COLO829 (cell line): ENCODE data around the gene EFCAB12.
"Not testable (repeated sequence)": the region's sequence is repeated elsewhere in the genome, so short reads cannot be mapped to it uniquely, and the experiment has no call there.

Experiments
- DNase-seq: peaks from one replicate; pipeline ENCODE4 v3.0.0; 2012; ENCODE audit warnings: low spot score

Gene EFCAB12

DNA sequence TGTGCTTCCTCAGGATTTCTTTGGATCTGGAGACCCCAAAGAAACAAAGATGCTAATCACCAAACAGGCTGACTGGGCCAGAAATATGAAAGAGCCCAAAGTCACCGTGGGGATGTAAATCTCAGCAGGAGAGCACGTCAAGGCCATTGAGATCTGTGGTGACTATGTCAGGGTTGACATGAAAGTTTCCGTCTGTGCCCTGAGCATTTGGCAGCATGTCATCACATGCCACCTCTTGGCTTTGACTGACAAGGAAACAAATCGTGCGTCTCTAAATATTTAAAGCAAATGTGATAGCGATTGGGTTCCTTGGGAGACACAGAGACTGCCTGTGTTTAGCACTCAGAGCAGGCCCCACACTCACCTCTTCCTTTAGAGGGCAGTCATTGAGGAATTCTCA is 35.2 kb downstream of the EFCAB12 start:
- no peak for DNase-seq

- DNase-seq: not testable (repeated sequence)
Observed at GRCh38 chr3:129392106-129392887, 36.1 kb downstream of the EFCAB12 start.

- not testable (repeated sequence) for DNase-seq
Observed at GRCh38 chr3:129391583-129391982, 36.9 kb downstream of the EFCAB12 start.

GRCh38 chr3:129389572-129389937 is 38.9 kb downstream of the EFCAB12 start:
- DNase-seq: no peak

- DNase-seq: not testable (repeated sequence)
Observed at GRCh38 chr3:129388791-129389571, 39.5 kb downstream of the EFCAB12 start.

GRCh38 chr3:129387487-129387886 is 40.9 kb downstream of the EFCAB12 start:
- DNase-seq: no peak

GRCh38 chr3:129386984-129387383 is 41.5 kb downstream of the EFCAB12 start:
- no peak for DNase-seq

DNA sequence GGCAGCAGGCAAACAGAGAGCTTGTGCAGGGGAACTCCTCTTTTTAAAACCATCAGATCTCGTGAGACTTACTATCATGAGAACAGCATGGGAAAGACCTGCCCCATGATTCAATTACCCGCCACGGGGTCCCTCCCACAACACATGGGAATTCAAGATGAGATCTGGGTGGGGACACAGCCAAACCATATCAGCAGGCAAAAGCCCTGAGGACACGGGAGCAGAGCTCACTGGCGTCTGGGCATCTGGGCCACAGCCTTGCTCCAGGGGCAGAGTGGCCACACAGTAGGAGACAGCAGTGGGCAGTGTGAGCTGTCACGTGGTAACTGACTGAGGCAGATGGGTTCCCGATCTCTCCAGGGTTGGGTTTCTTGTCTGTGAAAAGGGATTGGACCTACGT is 42.9 kb downstream of the EFCAB12 start:
- DNase-seq: not testable (repeated sequence)

GRCh38 chr3:129384594-129385323 is 43.7 kb downstream of the EFCAB12 start:
- DNase-seq: no peak

DNA sequence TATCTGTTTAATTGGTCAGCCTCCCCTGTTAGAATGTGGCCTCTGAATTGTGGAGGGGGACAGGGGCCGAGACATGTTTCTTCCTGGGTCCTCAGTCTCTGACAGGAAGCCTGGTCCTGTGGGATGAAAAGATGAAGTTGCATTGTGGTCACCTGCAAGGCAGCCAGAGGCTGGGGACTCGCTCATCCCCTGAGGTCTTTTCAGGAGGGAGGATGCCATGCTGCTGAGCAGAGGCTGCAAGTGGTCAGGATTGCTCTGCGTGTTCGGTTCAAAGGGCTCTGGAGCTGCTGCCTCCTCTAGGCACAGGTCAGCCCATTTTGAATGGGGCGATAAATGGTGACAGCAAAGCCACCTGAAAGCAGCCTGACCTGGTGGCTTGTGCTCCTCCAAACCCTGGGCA is 44.3 kb downstream of the EFCAB12 start:
- DNase-seq: not testable (repeated sequence)

DNA sequence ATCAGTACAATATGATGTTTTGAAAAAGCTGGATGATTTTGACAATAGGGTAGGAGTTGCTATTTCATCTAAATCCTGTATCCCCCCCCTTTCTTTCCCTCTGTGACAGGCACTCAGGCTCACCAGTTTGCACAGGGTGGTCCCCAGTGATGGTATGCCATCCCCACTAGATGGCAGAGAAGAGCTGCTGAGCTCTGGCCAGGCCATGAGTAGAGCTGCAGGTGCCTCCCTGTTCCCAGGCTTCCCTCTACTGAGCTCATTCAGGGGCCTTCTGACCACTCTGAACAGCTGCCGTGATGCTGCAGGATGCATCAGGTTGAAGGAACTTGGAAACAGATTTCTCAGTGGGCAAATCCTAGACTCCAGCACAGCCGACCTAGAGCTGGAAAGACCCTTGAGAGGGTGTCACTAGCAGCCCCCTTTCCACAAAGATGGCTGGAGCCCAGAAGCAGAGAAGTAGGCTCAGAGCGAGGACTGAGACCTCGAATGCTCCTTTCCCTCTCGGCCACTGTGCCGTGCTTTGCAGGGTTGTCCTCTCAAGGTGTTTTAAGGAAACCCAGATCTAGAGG is 45.1 kb downstream of the EFCAB12 start:
- DNase-seq: peak; percentile 79

- DNase-seq: no peak
Observed at GRCh38 chr3:129382366-129382765, 46.1 kb downstream of the EFCAB12 start.

DNA sequence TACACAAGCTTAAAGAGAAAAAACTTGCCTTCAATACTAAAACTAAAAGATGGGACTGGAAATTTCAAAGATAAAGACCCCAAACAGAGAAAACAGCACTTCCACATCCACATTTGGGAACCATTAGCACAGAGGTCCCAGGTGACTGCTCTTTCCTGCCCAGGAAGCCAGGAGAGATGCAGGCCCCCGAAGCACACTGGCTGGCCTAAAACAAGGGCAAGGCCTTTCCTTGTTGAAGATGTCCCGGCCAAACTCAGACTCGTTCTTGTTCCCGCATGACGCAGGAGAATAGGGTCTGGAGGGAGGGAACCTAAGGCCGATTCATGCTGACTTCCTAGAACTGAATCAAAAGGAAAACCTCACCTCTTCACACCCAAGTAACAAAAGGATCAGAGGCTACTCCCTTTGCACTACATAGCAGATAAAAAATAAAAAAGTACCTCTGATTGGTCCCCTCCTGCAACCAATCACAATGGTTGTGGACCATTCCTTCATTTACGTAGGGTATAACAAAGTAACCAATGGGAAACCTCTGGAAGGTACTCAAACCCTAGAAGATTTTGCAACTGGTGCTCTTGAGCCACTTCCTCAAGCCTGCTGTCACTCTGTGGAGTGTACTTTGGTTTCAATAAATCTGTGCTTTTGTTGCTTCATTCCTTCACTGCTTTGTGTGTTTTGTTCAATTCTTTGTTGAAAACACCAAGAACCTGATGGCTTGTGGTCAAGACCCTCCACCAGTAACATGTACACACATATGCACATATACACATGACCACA is 48.7 kb downstream of the EFCAB12 start:
- DNase-seq: no peak

- DNase-seq: no peak
Observed at GRCh38 chr3:129378949-129379348, 49.5 kb downstream of the EFCAB12 start.

DNA sequence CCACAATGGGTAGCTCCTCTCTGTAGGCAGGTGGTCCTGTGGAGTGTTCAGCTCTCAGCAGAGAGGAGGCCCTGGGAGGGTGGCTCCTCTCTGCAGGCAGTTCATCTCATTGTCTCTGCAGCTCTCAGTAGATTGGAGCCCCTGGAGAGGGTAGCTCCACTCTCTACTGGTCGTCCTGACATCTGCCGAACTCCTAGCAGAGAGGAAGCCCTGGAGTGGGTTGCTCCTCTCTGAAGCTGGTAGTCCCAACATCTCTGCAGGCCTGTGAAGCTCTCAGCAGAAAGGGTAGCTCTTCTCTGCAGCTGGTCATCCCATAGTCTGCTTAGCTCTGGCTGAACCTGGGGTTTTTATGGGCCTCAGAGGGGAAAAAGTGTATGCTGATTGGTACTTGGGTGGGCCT is 50.8 kb downstream of the EFCAB12 start:
- no peak for DNase-seq

DNA sequence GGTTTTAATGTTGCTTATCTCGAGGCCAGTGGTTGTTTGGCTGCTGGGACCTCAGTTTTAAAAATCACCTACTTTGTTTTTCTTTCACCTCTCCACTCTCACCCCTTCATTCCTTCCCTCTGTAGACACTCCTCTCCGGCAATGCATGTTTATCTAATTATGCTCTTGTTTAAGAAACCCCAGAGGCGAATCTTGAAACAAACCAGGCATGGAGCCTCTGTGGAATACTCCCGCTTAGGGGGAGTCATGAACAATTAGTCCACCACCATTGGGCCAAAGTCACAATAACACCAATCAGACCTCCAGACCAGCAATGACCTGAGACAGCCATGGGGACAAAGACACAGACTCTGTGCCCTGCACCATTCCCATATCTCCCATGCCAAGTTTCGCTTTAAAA is 53.3 kb downstream of the EFCAB12 start:
- no peak for DNase-seq

DNA sequence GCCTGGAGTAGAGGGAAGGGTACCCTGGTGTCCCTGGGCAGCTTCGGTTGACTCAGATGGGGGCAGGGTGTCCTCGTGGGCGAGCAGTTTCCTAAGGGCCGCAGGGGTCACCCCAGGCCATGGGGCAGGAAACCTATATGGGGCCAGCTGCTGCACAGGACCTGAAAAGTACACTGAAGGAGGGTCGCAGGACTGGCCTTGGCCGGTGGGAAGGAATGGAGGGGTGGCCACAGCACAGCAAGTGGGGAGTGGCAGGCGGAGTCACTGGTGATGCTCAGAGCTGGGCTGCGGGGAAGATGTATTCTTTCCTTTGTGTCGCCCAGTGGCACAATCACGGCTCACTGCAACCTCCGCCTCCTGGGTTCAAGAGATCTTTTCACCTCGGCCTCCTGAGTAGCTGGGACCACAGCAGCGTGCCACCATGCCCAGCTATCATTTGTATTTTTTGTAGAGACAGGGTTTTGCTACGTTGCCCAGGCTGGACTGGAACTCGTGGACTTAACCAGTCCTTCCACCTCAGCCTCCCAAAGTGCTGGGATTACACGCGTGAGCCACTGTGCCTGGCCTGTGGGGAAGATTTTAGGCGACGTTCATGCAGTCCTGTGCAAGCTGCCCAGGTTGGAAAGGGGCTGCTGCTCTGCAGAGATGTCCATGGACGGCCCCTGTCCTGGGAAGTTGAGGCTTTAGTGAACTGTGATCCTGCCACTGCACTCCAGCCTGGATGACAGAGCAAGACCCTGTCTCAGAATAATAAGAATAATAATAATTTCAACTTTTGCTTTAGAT is 57.2 kb downstream of the EFCAB12 start:
- DNase-seq: no peak

DNA sequence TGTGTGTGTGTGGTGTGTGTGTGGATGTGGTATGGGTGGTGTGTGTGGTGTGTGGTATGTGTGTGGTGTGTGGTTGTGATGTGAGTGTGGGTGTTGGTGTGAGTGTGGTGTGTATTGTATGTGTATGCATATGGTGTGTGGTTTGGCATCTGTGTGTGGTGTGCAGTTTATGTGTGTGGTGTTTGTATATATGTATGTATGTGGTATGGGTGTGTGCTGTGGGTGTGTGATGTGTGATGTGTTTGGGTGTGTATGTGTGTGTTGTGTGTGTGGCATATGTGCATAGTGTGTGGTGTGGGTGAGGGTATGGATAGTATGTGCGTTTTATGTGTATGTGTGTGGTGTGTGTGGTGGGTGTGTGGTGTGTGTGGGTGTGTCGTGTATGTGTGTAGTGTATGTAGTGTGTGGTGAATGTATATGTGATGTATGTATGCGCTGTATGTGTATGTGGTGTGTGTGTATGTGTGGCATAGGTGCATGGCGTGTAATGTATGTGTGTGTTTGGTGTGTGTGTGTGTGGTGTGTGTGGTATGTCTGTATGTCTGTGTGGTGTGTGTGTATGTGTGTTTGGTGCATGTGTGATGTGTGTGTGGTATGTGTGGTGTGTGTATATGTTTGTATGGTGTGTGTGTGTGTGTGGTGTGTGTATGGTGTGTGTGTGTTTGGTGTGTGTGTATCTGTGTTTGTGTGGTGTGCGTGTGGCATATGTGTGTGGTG is 58.0 kb downstream of the EFCAB12 start:
- DNase-seq: no peak

DNA sequence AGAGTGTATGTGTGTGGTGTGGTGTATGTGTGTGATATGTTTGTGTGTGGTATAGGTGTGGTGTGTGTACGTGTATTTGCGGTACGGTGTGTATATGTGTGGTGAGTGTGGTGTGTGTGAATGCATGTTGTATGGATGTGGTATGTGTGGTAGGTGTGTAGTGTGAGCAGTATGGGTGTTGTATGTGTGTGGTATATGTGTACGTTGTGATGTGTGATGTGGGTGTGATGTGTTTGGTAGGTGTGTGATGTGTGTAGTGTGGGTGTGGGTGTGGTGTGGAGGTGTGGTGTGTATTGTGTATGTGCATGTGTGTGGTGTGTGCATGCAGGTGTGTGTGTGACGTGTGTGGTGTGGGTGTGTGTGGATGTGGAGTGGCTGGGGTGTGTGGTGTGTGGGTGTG is 58.7 kb downstream of the EFCAB12 start:
- DNase-seq: no peak

- no peak for DNase-seq
Observed at GRCh38 chr3:129367821-129368220, 60.6 kb downstream of the EFCAB12 start.
